ENCODE measurements around the gene NKD1. TPM values are rescaled to one million over a fixed set of nuclear protein-coding genes. Genes with fewer than 3 reads are reported as not detected.

Gene NKD1
- total RNA-seq, 1 donor from 2014 or later, result 31.3 TPM

- Mint-ChIP-seq H3K27me3 (ENCODE audit: unreplicated experiment) (peaks cover 3% of the 10 kb centered on the region), H3K9me3 (ENCODE audit: unreplicated experiment) (peaks cover 8% of the 10 kb centered on the region)
These were observed 128.6 kb downstream of the NKD1 start for GRCh38 chr16:50676684-50677225.

GRCh38 chr16:50677351-50677750 is 129.2 kb downstream of the NKD1 start:
- H3K4me3 Mint-ChIP-seq (ENCODE audit: unreplicated experiment), result no peak overlapping the region
- TF ChIP-seq, protein P1, sequence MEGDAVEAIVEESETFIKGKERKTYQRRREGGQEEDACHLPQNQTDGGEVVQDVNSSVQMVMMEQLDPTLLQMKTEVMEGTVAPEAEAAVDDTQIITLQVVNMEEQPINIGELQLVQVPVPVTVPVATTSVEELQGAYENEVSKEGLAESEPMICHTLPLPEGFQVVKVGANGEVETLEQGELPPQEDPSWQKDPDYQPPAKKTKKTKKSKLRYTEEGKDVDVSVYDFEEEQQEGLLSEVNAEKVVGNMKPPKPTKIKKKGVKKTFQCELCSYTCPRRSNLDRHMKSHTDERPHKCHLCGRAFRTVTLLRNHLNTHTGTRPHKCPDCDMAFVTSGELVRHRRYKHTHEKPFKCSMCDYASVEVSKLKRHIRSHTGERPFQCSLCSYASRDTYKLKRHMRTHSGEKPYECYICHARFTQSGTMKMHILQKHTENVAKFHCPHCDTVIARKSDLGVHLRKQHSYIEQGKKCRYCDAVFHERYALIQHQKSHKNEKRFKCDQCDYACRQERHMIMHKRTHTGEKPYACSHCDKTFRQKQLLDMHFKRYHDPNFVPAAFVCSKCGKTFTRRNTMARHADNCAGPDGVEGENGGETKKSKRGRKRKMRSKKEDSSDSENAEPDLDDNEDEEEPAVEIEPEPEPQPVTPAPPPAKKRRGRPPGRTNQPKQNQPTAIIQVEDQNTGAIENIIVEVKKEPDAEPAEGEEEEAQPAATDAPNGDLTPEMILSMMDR (IDR thresholded peaks at IDR 0.05; ENCODE audit: partially characterized antibody, unreplicated experiment), result no peak
- H3K27ac Mint-ChIP-seq (ENCODE audit: unreplicated experiment), result no peak overlapping the region
- peaks cover 11% of the 10 kb centered on the region for H3K36me3 Mint-ChIP-seq (ENCODE audit: unreplicated experiment)
- H3K27me3 Mint-ChIP-seq (ENCODE audit: unreplicated experiment), result peaks cover 3% of the 10 kb centered on the region
- no peak for DNase-seq
- H3K9me3 Mint-ChIP-seq (ENCODE audit: unreplicated experiment), result peaks cover 7% of the 10 kb centered on the region
- H3K4me1 Mint-ChIP-seq (ENCODE audit: low read depth, unreplicated experiment), result no peaks in the 10 kb centered on the region

More at GRCh38 chr16:50676684-50677225, 128.6 kb downstream of the NKD1 start:
- Mint-ChIP-seq H3K4me3 (ENCODE audit: unreplicated experiment) (no peak overlapping the region), H3K36me3 (ENCODE audit: unreplicated experiment) (peaks cover 15% of the 10 kb centered on the region), H3K27ac (ENCODE audit: unreplicated experiment) (no peak overlapping the region), H3K4me1 (ENCODE audit: low read depth, unreplicated experiment) (no peaks in the 10 kb centered on the region)
- TF ChIP-seq, protein P1 (IDR thresholded peaks at IDR 0.05; ENCODE audit: partially characterized antibody, unreplicated experiment), result no peak
- DNase-seq, result no peak

DNA sequence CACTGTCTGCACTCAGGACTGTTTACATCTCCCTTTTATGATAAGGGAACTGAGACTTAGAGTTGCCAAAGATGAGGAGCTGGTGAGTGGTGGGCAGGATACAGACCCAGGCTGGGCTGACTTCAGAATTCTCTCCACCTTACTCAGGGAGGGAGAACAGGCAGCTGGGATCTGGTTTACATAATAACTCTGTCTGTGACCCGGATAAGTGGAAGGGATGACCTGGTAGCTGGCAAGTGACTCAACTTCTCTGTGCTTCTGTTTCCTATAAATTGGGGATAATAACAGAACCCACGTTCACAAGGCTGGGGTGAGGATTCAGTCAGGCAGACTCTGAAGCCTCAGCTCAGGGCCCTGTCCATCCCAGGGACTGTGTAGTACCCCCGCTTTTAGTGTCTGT is 130.3 kb downstream of the NKD1 start:
- Mint-ChIP-seq H3K27ac (ENCODE audit: unreplicated experiment) (no peak overlapping the region), H3K27me3 (ENCODE audit: unreplicated experiment) (peaks cover 3% of the 10 kb centered on the region), H3K4me1 (ENCODE audit: low read depth, unreplicated experiment) (no peaks in the 10 kb centered on the region), H3K36me3 (ENCODE audit: unreplicated experiment) (peaks cover 3% of the 10 kb centered on the region), H3K4me3 (ENCODE audit: unreplicated experiment) (no peak overlapping the region), H3K9me3 (ENCODE audit: unreplicated experiment) (peaks cover 5% of the 10 kb centered on the region)
- TF ChIP-seq, protein P1 (IDR thresholded peaks at IDR 0.05; ENCODE audit: partially characterized antibody, unreplicated experiment), result no peak
- no peak for DNase-seq

DNA sequence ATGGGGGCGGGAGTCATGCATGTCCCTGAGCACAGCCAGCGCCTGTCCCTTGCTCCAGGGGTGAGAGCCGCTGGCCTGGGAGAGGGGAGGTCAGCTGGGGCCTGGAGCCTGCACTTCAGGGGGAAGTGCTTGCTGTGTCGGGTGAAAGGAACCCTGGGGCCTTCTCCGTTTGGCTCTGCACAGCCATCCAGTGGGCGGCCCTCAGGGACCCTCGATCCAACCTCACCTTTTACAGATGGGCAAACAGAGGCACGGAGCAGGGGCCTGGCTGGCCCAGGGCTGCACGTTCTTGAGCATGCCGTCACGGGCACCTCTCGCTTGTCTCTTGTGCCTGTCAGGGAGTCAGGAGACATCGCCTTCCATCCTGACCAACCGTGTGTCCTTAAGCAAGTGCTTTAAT is 131.1 kb downstream of the NKD1 start:
- H3K4me1 Mint-ChIP-seq (ENCODE audit: low read depth, unreplicated experiment), result no peaks in the 10 kb centered on the region
- H3K36me3 Mint-ChIP-seq (ENCODE audit: unreplicated experiment), result no peaks in the 10 kb centered on the region
- H3K4me3 Mint-ChIP-seq (ENCODE audit: unreplicated experiment), result no peak overlapping the region
- H3K27ac Mint-ChIP-seq (ENCODE audit: unreplicated experiment), result no peak overlapping the region
- TF ChIP-seq, protein P1 (IDR thresholded peaks at IDR 0.05; ENCODE audit: partially characterized antibody, unreplicated experiment), result no peak
- H3K9me3 Mint-ChIP-seq (ENCODE audit: unreplicated experiment), result peaks cover 5% of the 10 kb centered on the region
- H3K27me3 Mint-ChIP-seq (ENCODE audit: unreplicated experiment), result peaks cover 3% of the 10 kb centered on the region
- DNase-seq, result no peak

- Mint-ChIP-seq H3K36me3 (ENCODE audit: unreplicated experiment) (no peaks in the 10 kb centered on the region), H3K27ac (ENCODE audit: unreplicated experiment) (no peak overlapping the region), H3K27me3 (ENCODE audit: unreplicated experiment) (peaks cover 3% of the 10 kb centered on the region), H3K4me3 (ENCODE audit: unreplicated experiment) (no peak overlapping the region), H3K9me3 (ENCODE audit: unreplicated experiment) (peaks cover 5% of the 10 kb centered on the region), H3K4me1 (ENCODE audit: low read depth, unreplicated experiment) (no peaks in the 10 kb centered on the region)
- TF ChIP-seq, protein P1 (IDR thresholded peaks at IDR 0.05; ENCODE audit: partially characterized antibody, unreplicated experiment), result no peak
- DNase-seq, result no peak
These were observed 131.7 kb downstream of the NKD1 start for GRCh38 chr16:50679676-50680555.
